Endothelial cell (in vitro differentiated cells): ENCODE results near the gene CRY1. TPM values are rescaled to one million over a fixed set of nuclear protein-coding genes. Genes with fewer than 3 reads are reported as not detected.

ENCODE experiments used
- DNase-seq: peaks from one replicate; pipeline ENCODE4 v3.0.0; 2021; ENCODE audit warnings: low spot score
- H3K27ac Mint-ChIP-seq: one replicate; pipeline ENCODE4 v1.8.0; 2021; ENCODE audit warnings: mixed read lengths, inconsistent platforms; ENCODE audit not compliant: unreplicated experiment
- H3K27me3 Mint-ChIP-seq: one replicate; pipeline ENCODE4 v1.8.0; 2021; ENCODE audit warnings: mild to moderate bottlenecking, moderate library complexity, mixed read lengths, inconsistent platforms; ENCODE audit not compliant: unreplicated experiment
- H3K36me3 Mint-ChIP-seq: one replicate; pipeline ENCODE4 v1.8.0; 2021; ENCODE audit warnings: mild to moderate bottlenecking, low read depth, mixed read lengths, inconsistent platforms; ENCODE audit not compliant: unreplicated experiment
- H3K4me1 Mint-ChIP-seq: one replicate; pipeline ENCODE4 v1.8.0; 2021; ENCODE audit warnings: mild to moderate bottlenecking, mixed read lengths, inconsistent platforms; ENCODE audit not compliant: unreplicated experiment
- H3K4me3 Mint-ChIP-seq: one replicate; pipeline ENCODE4 v1.8.0; 2021; ENCODE audit warnings: mild to moderate bottlenecking, mixed read lengths, inconsistent platforms; ENCODE audit not compliant: unreplicated experiment
- H3K9me3 Mint-ChIP-seq: one replicate; pipeline ENCODE4 v1.8.0; 2021; ENCODE audit warnings: mixed read lengths, inconsistent platforms; ENCODE audit not compliant: unreplicated experiment
- total RNA-seq: library from RNA; stranded (reverse); fragmentation: NEBNext Ultra II Directional; extraction: Animal tissue kit (Norgen Biotek cat#: 25700); gene quantifications from one replicate; pipeline ENCODE4 v1.2.1, GENCODE V29; 2021; ENCODE audit not compliant: unreplicated experiment
- TF ChIP-seq, protein P1 (sequence below): fragments of 200-600 bp; sonication (generic); IDR thresholded peaks from one replicate; pipeline ENCODE4 v1.5.0; 2021; ENCODE audit warnings: antibody characterized with exemption; ENCODE audit not compliant: unreplicated experiment

CRY1 gene
- total RNA-seq, 1 donor from 2014 or later, result 38.3 TPM

DNA sequence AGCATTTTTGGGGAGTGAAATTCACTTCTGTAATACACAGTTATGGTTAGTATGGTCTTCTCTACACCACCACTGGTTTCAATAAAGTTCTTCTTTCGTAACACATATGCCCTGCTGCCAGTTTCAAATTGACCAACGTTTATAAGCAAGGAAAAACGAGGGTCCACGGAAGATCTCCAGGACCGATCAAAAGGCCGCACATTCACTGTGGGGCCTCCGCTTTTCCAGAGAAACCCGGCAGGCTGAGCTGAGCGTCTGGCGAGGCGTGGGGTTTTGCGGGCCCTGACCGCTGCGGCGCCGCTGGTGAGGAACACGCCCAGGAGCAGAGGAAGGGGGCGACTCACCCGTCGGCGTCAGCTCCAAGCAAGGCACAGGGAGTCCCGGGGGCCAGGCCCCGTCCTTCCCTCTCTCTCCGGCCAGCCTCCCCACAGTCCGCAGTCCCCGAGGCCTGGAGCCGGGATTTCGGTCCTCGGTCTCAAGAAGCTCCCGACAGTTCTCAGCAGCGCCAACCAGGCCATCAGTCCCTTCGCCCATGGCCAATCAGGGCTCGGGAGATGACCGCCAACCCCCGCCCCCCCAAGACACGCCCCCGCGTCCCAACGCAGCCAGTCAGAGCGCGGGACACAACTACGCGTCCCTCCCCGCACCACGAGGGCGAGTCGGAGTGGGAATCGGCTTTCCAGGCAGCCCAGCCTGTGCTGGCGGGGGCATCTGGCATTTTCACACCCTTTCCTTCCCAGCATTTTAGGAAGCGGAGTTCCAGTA lies 106.5 kb downstream of the CRY1 start, which contains the start of gene MTERF2:
MTERF2 (minus strand) TSS at position 522 of the 765 bp plus-strand sequence. CDS start 8,432 bp downstream, outside the sequence.
- H3K9me3 Mint-ChIP-seq, result no peaks in the 10 kb centered on the region
- DNase-seq, result peak; percentile 92
- H3K4me1 Mint-ChIP-seq, result peaks cover 22% of the 10 kb centered on the region
- TF ChIP-seq, protein P1, sequence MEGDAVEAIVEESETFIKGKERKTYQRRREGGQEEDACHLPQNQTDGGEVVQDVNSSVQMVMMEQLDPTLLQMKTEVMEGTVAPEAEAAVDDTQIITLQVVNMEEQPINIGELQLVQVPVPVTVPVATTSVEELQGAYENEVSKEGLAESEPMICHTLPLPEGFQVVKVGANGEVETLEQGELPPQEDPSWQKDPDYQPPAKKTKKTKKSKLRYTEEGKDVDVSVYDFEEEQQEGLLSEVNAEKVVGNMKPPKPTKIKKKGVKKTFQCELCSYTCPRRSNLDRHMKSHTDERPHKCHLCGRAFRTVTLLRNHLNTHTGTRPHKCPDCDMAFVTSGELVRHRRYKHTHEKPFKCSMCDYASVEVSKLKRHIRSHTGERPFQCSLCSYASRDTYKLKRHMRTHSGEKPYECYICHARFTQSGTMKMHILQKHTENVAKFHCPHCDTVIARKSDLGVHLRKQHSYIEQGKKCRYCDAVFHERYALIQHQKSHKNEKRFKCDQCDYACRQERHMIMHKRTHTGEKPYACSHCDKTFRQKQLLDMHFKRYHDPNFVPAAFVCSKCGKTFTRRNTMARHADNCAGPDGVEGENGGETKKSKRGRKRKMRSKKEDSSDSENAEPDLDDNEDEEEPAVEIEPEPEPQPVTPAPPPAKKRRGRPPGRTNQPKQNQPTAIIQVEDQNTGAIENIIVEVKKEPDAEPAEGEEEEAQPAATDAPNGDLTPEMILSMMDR, result no peak
- H3K27me3 Mint-ChIP-seq, result peaks cover 6% of the 10 kb centered on the region
- H3K27ac Mint-ChIP-seq, result peak within 1 kb of the TSS; percentile 7
- H3K4me3 Mint-ChIP-seq, result peak within 1 kb of the TSS; percentile 95
- peaks cover 13% of the 10 kb centered on the region for H3K36me3 Mint-ChIP-seq

DNA sequence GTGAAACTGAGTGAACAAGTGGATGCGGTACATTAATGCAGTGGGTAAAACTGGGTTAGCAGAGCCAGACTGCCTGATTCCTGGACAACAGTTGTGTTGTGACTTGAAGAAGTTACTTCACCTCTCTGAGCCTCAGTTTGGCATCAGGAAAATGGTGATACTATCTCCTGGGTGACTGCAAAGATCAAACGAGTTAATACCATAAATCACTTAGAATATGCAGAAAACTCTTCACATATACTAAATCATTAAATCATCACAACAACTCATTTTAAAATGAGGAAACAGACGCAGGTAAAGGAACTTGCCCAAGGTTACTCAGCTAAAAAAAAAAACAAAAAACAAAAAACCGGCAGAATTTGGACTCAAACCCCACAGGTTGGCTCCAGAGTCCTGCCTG lies 107.2 kb downstream of the CRY1 start:
- Mint-ChIP-seq H3K4me1 (peaks cover 22% of the 10 kb centered on the region), H3K27ac (no peak overlapping the region), H3K4me3 (peak overlapping the region; percentile 95), H3K27me3 (peaks cover 6% of the 10 kb centered on the region), H3K9me3 (no peaks in the 10 kb centered on the region), H3K36me3 (peaks cover 13% of the 10 kb centered on the region)
- DNase-seq, result no peak
- TF ChIP-seq, protein P1, result no peak

DNA sequence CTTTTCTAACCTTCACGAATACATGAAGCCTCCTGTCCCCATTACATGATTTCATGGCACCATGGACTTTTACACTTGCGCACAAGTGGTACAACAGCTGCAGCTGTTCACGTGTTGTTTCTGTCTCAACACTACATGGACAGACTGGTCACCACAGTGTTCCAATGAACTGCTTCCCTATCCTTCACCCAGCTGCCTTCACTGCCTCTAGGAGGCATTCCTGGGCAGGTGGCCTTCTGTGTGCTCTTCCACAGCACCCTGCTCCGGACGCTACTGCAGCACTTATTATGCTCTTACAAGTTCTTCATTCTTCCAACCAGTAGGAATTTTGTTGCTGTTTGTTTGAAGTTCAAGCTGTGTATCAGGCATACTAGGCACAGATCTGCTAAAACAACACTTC lies 107.9 kb downstream of the CRY1 start:
- Mint-ChIP-seq H3K4me3 (no peak overlapping the region), H3K27me3 (peaks cover 7% of the 10 kb centered on the region), H3K4me1 (peaks cover 22% of the 10 kb centered on the region), H3K27ac (no peak overlapping the region), H3K36me3 (peaks cover 13% of the 10 kb centered on the region), H3K9me3 (no peaks in the 10 kb centered on the region)
- TF ChIP-seq, protein P1, result no peak
- DNase-seq, result no peak

DNA sequence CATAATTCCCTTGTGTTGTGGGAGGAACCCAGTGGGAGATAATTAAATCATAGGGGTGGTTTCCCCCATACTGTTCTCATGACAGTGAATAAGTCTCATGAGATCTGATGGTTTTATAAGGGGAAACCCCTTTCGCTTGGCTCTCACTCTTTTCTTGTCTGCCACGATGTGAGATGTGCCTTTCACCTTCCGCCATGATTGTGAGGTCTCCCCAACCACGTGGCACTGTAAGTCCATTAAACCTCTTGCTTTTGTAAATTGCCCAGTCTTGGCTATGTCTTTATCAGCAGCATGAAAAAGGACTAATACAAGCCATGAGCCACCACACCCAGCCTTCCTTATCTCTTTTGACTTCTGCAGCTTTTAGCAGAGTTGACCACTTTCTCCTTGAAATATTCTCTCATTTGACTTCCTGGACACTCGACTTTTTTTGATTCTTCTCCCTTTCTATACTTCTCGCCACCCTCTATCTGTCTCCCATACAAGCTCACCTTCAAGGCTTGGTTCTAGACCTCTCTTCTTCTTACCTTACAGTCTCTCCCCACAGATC lies 108.7 kb downstream of the CRY1 start:
- Mint-ChIP-seq H3K36me3 (peaks cover 13% of the 10 kb centered on the region), H3K9me3 (no peaks in the 10 kb centered on the region), H3K4me1 (peaks cover 22% of the 10 kb centered on the region), H3K27me3 (peaks cover 7% of the 10 kb centered on the region), H3K4me3 (peak overlapping the region; percentile 5), H3K27ac (no peak overlapping the region)
- DNase-seq, result no peak
- TF ChIP-seq, protein P1, result no peak

DNA sequence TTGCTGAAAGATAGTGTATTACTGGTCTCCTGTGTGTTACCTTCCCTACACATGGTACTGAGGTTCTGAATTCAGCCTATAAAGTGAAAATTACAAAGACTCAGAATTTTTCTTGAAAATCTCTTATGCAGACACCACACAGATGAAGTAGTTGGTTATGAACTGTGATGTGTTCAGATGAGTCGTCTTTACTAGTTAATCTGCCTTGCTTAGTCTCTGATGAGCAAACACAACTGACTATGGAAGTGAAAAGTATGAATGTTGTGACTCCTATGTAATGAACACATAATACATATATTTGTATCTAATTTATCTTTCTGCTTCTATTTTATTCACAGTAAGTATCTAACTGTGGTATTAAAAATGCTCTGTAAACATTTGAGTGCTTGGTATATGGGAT lies 111.1 kb downstream of the CRY1 start:
- no peaks in the 10 kb centered on the region for H3K9me3 Mint-ChIP-seq
- H3K36me3 Mint-ChIP-seq, result peaks cover 13% of the 10 kb centered on the region
- DNase-seq, result no peak
- H3K27ac Mint-ChIP-seq, result no peak overlapping the region
- no peak overlapping the region for H3K4me3 Mint-ChIP-seq
- TF ChIP-seq, protein P1, result no peak
- peaks cover 13% of the 10 kb centered on the region for H3K4me1 Mint-ChIP-seq
- H3K27me3 Mint-ChIP-seq, result peaks cover 7% of the 10 kb centered on the region
